CD4-positive, alpha-beta T cell treated with Interleukin-21 for 1 hour (primary cell): ENCODE measurements around the gene CENPH.
A peak's percentile ranks its signal among the peaks of the same experiment; 100 is the strongest.
"Not testable (repeated sequence)": the region's sequence is repeated elsewhere in the genome, so short reads cannot be mapped to it uniquely, and the experiment has no call there.

Source experiments
- DNase-seq: peaks from one replicate; pipeline ENCODE4 v3.0.0-alpha.2; 2020

The CENPH gene

GRCh38 chr5:69189162-69190086 lies at the start of gene CENPH:
Gene CENPH, plus strand, starts transcription at chr5:69189583. Its CDS starts 52 bp downstream, at chr5:69189635.
- DNase-seq, result peak; percentile 93

GRCh38 chr5:69140239-69140638 lies 49.1 kb upstream of the CENPH start:
- DNase-seq, result not testable (repeated sequence)

GRCh38 chr5:69140827-69141226 lies 48.6 kb upstream of the CENPH start:
- no peak for DNase-seq

GRCh38 chr5:69148576-69148975 lies 40.8 kb upstream of the CENPH start:
- DNase-seq, result not testable (repeated sequence)

GRCh38 chr5:69148981-69149675 lies 40.3 kb upstream of the CENPH start:
- no peak for DNase-seq

- no peak for DNase-seq
Observed at GRCh38 chr5:69149676-69150010, 39.7 kb upstream of the CENPH start.

GRCh38 chr5:69152731-69153130 lies 36.7 kb upstream of the CENPH start:
- DNase-seq, result no peak

- no peak for DNase-seq
Observed at GRCh38 chr5:69156456-69156855, 32.9 kb upstream of the CENPH start.

GRCh38 chr5:69158039-69158438 lies 31.3 kb upstream of the CENPH start:
- DNase-seq, result no peak

GRCh38 chr5:69160651-69161050 lies 28.7 kb upstream of the CENPH start:
- DNase-seq, result no peak

GRCh38 chr5:69166686-69167492 lies 22.5 kb upstream of the CENPH start, which contains the start of gene CCNB1:
Gene CCNB1, plus strand, starts transcription at chr5:69167150. Its CDS starts 113 bp downstream, at chr5:69167263.
- peak; percentile 98 for DNase-seq

GRCh38 chr5:69167493-69167855 lies 21.9 kb upstream of the CENPH start:
- DNase-seq, result no peak

GRCh38 chr5:69167929-69168328 lies 21.5 kb upstream of the CENPH start:
- DNase-seq, result no peak

- DNase-seq, result no peak
Observed at GRCh38 chr5:69170495-69170894, 18.9 kb upstream of the CENPH start.

GRCh38 chr5:69170969-69171368 lies 18.4 kb upstream of the CENPH start:
- DNase-seq, result no peak

GRCh38 chr5:69181659-69182293 lies 7.6 kb upstream of the CENPH start:
- not testable (repeated sequence) for DNase-seq

GRCh38 chr5:69184621-69185020 lies 4.8 kb upstream of the CENPH start:
- DNase-seq, result no peak

GRCh38 chr5:69187342-69187741 lies 2.0 kb upstream of the CENPH start:
- no peak for DNase-seq

- DNase-seq, result no peak
Observed at GRCh38 chr5:69188811-69189161, 597 bp upstream of the CENPH start.

GRCh38 chr5:69202497-69202896 lies 13.1 kb downstream of the CENPH start:
- DNase-seq, result no peak

GRCh38 chr5:69206528-69207190 lies 17.3 kb downstream of the CENPH start:
- DNase-seq, result no peak

- no peak for DNase-seq
Observed at GRCh38 chr5:69209602-69210001, 20.2 kb downstream of the CENPH start.
